HuH-7 (cell line): ENCODE measurements around the gene L3MBTL4.

ENCODE experiments used
- DNase-seq: peaks from one replicate; pipeline ENCODE4 v3.0.0; 2011; ENCODE audit warnings: low spot score

L3MBTL4 gene

DNA sequence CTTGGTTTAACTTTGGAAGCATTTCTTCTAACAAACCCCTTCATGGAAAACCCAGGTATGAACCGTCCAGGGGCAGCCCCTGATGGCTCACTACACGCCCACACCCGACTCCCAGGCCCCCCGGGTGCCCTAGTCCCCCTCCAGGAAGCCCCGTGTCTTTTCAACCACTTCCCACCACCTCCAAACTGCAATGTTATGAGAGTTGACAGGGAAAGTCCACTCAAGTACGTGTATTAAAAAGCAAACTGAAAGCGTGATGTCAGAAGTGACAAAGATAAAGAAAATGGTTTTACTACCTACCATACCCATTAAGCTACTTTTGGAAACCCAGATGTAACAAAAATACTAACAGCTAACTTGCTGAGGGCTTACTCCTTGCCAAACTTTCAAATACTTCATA, 51.5 kb downstream of the L3MBTL4 start:
- DNase-seq = no peak

DNA sequence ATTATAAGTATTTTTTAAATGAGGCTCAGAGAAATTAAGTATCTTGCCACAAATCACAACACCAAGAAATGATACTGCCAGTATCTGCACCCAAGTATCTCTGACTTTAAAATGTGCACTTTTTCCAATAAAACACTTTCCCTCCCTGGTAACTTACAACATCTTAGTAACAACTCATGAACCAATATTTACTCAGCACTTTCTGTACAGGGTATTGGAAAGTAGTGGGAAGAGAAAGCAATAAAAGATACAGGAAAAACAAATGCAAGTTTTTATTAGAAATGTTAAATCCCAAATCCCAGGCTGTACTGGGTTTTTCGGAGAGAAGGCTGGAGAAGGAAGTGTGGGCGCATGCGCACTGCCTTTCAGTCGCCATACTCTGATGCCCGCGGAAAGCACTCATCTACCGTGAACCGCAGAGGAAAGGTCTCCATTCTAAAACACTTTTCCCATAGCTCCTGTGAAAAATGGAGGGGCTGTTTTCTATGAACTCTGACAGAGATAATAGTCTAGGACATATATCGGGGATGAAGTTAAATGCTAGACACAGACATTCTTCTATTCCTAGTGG, 52.1 kb downstream of the L3MBTL4 start:
- DNase-seq = no peak

DNA sequence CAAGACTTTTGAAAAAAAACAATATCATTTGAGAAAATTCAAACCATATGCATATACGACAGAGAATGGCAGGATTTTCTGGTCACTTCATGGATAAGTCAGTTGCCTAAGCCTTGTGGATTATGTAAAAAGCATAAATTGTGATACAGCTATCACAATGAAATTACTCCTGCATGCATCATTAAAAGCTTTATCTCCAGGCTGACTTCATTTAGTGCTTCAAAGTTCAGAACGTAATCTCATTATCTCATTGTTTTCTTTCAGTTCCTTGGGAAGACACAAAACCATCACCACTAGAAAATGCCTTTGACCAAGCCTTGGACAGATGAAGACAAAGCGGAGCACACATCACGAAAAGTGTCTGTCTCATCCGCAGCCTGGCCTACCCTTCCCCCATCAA, 57.0 kb downstream of the L3MBTL4 start:
- no peak for DNase-seq

DNA sequence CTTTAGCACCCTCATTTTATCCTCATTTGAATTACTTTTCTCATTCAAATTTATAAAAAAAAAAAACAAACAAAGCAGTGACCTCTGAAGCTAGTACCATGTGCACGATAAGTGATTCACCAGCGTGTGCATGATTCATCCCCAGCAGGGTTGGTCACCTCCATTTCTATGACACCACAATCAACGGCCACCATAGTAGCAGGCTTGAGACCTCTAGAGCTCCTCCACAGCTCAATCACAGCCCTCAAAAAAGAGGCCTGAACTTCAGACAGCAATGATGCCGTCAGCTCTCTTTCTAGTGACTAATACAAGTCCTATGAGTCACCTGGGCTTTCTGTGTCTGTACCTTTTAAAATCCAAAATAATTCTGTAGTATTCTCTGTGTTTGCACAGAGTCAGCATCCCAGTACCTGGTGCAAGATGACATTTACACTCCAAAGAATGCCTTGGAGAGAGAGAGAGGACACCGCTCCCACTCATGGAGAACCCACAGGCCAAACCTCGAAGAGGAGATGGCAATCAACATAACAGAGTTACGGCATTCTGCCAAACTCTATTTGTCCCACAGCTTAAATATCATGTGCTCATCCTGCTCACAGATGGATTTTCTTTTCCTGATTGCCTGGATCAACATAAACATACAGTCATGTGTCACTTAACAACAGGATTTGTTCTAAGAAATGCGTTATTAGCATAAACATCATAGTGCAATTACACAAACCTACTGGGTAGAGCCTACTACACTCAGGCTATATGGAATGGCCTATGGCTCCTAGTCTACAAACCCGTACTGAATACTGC, 58.7 kb downstream of the L3MBTL4 start:
- no peak for DNase-seq

DNA sequence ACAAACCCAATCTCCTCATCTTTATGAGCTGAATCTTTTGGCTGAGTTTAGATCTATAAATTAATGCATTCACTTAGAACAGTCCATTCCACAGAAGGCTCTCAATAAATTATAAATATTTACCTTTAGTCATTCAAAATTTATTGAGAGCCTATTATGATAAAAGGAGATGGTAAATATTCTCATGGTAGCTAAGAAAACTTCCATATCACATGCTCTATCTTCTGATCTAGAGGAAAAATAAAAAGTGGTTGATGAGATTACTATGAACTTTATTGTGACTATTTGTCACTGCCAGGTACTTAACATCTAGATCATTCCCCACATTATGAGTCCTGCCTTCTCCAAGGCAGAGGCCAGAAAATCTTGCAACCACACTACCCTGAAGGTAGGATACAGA, 62.4 kb downstream of the L3MBTL4 start:
- DNase-seq = no peak

DNA sequence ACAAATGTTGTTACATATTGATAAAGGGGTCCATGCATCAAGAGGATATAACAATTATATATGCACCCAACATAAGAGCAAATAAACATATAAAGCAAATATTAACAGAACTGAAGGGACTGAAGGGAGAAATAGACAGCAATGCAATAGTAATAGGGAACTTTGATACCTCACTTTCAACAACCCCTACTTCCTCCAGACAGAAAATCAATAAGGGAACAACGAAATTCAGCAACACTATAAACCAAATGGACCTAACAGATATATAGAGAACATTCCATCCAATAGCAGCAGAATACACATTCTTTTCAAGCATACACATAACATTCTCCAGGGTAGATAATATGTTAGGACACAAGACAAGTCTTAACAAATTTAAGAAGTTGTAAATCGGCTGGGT, 71.7 kb downstream of the L3MBTL4 start:
- DNase-seq = no peak

DNA sequence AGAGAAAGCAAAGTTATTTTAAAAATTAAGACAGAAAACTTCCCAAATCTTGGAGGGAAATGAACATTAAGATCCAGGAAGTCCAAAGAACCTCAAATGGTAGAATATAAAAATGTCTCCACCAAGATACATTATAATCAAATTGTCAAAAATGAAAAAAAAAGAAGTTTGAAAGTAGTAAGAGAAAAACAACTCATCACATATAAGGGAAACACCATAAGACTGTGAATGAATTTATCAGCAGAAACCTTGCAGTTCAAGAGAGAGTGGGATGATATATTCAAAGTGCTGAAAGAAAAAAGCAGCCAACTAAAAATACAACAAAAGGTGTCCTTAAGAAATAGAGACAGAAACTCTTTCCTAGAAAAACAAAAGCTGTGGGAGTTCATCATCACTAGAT, 73.0 kb downstream of the L3MBTL4 start:
- no peak for DNase-seq

DNA sequence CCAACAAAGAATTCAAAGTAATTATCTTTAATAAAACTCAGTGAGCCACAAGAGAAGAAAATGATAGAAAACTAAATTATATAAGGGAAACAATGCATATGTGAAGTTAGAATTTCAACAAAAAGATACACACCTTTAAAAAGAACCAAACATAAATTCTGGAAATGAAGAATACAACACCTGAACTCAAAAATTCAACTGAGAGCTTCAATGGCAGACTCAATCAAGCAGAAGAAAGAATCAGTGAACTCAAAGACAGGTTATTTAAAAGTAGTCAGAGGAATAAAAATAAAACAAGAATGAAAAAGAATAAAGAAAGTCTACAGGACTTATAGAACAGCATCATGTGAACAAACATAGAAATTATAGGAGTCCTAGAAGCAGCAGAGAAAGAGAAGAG, 73.4 kb downstream of the L3MBTL4 start:
- DNase-seq = no peak

DNA sequence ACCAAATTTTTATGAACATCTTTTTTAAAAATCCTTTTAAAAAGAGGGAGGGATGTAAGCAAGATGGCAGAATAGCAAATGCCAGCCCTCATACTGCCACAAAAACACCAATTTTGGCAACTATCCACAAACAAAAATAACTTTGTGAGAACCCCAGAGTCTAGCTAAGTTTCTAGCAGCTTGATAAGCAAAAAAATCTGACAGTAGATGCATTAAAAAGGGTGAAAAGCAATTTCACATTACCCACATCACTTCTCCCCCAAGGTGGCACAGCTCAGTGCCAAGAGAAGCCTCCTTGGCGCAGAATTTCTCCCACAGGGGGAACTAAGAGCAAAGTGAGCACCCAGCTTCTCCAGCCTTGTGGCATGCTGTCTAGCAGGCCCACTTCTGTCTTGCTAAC, 74.6 kb downstream of the L3MBTL4 start:
- DNase-seq = no peak

DNA sequence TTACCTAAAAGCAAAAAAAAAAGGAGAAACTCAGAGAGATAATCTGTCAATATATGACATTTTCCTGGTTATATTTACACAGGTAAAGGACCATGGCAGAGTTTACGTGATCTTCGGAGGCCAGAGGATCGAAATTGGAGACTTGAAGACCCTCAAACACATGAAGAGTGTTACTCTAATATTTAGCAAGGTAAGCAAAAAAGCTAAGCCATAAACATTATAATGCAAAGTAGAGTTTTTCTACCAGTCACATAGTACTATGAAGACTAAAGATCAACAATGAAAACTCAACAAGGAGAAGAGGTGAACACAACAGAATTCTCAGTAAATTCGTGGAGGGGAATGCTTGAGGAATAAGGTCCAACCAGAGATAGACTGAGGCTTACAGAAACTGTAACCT, 78.5 kb downstream of the L3MBTL4 start:
- no peak for DNase-seq

DNA sequence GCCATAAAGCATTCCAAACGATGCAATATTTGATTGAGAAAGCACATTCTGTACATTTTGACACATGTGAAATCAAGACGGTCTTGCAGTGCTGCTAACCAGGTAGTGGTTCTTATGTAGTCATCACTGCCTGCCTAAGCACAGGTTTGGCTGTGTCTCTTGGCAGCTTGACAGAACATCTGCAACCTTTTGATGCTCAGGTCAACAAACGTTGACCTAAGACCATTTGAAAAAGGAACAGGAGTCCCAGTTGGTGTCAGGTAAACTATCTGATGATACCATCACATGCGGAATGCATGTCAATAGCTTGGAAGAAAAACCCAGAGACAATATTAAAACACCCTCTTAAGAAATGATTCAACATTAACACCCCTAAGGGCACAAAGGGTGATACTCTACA, 80.7 kb downstream of the L3MBTL4 start:
- DNase-seq = no peak

DNA sequence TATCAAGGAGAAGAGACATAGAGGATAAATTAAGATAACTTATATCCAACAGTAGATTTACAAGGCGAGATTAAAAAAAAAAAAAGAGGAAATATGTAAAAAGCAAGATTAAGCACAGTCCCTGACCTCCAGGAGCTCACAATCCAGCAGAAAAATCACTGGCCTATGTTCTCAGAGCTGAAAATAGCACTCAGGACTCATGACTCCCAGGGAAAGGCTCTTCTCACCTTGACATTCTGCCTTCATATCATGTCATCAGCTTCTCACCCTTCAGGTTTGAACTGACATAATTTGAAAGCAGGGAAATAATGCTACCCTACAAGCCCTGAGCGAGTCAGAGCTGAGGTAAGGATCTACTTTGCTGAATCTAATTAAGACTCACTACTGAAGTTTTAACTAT, 82.8 kb downstream of the L3MBTL4 start:
- no peak for DNase-seq

DNA sequence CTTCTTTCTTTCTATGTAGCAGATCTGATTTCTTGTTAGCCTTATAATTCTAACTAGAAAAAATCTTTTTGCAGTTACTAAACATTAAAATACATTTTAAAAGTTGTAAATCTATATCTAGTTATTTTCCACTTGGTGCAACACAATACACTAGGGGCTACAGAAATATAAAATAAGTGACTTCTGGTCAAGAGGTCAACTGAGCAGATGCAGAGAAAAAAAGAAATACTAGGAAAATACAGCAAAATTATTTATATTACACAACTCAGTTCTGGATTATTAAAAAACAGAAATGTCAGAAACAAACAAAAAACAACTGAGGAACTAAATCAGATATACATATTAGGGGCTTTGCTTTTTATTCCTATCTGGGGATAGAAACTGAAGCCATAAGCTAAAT, 83.9 kb downstream of the L3MBTL4 start:
- no peak for DNase-seq

DNA sequence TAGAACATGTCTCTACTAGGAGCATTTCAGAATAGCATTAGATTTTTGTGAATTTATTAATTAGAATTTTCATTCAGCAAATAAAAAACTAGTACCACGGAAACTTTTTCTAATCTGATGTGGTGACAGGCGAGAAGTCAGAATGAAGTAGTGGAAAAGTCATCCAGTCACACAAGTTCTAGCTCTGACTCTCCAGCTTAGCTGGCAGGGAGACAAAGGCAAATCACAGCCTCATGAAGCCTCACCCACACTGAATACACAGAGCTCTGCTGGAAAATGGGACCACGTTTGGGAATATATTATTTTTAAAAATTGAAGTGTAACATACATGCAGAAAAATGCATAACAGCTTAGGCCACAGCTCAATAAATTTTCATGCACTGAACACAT, 86.1 kb downstream of the L3MBTL4 start:
- no peak for DNase-seq

DNA sequence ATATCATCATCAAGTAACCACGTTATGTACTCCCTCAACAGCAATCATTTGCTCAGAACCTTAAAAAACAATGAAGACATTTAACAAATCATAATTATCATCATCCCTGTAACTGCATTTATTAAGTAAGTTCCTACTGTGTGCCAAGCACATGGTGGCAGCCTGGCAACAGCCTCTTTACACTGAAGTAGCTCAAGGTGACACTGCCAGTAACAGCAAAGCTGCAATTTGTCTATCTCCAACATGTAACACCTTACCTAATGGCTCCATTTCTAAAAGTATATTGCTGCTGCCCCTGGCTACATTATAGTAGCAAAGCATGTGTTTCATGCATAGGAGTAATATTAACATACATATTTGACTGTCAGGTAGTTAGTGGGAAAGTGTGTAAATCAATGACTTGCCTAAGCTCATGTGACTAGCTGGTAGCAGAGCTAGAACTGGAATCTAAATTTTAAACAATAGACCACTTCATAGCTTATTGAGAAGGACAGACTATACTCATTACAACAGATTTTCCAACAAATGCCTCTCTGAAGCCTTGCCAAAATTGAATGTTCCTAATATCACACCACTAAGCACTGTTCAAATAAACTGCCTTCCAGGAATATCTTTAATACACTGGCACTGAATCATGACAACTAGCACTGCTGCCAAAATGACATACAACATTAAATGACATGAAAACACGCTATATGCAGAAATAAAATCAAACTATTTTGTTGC, 86.7 kb downstream of the L3MBTL4 start:
- no peak for DNase-seq

DNA sequence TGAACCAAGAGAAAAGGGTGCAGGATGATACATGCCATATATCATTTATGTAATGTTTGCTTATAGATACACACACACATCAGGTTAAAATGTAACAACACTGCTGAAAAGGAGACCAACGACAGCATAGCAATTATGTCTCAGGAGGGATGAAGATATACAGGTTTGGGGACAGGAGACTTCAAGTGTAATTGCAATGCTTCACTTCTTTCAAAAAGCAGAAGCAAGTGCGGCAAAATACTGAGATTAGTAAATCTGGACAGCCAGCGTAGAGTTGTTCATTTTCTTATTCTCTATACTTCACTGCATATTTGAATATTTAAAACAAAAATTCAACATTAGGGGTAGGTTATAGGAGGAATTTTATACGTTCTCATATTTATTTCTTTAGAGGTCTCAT, 87.2 kb downstream of the L3MBTL4 start:
- DNase-seq = no peak

DNA sequence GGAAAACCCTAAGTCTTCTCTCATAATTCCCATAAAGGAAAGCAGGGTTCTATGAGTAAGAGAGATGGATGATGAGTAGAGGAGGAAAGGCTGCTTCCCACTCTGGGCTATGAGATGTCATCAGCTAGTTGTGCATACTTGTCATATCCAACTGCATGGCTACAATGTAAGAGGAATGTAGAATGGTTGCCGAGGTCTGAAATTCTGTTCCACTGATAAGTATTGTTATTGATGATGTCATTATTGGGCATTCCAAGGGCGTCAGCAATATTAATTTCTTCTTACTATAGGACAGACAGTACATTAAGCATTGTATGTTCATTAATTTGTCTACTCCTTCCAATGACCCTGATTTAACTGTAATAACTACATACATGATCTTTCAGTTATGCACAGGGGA, 88.1 kb downstream of the L3MBTL4 start:
- no peak for DNase-seq

DNA sequence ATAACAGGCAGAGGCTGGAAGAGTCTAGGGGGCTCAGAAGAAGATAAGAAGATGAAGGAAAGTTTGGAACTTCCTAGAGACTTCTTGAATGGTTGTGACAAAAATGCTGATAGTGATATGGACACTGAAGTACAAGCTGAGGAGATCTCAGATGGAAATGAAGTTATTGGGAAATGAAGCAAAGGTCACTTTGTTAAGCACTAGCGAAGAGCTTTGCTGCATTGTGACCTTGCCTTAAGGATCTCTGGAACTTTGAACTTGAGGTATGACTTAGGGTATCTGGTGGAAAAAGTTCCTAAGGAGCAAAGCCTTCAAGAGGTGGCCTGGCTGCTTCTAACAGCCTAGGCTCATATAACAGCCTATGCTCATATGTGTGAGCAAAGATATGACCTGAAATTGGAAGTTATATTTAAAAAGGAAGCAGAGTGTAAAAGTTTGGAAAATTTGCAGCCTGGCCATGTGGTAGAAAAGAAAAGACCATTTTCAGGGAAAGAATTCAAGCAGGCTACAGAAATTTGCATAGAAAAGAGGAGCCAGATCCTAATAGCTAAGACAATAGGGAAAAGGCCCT, 91.3 kb downstream of the L3MBTL4 start:
- DNase-seq = no peak

DNA sequence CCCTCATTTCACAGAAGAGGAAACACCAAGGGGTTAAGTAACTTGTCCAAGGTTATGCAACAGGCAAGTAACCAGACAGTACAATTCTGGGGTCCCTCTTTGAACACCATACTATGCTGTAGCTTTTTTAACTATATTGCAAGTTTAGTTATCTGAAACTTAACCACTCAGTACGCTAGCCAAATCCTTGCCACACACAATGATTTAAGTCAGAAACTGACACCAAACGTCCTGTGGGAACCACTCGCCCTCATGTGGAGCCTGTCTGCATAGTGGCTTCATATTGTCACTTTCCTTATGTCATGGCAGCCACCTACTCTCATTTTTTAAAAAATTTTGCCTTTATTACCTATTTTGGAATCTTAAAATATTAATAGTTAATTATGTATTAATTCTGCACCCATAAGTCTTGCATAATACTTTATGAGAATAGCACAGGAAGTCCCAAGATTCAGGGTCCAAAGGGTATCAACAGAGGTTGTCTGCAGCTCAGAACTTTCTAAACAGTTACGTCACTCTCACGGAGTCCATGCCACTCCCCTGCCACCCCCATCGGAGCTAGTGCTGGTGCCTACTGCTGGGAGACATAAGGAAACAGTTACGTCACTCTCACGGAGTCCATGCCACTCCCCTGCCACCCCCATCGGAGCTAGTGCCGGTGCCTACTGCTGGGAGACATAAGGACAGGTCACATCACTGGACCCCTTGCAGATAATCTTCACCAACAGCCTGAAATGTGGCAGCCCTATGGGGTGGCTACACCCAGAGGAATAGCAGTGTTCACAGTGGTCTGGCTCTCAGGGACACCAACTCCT, 99.0 kb downstream of the L3MBTL4 start:
- DNase-seq = no peak

DNA sequence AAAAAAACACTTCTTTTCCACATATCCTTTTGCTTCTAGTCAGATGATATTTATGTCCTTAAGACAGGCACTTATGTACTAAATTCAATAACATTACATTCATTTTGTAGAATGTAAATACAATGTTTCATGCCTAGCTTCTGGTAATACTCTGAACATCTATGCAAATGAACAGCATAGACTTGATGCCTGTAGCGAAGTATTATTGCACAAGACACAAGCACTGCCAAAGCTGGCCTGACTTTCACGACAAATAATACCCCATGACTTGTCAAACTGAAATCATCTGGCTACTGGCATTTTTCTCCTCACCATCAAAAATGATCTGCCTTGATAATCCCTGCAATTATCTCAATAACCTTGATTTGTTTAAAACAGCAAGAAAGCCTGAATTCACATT, 101.3 kb downstream of the L3MBTL4 start:
- DNase-seq = no peak

DNA sequence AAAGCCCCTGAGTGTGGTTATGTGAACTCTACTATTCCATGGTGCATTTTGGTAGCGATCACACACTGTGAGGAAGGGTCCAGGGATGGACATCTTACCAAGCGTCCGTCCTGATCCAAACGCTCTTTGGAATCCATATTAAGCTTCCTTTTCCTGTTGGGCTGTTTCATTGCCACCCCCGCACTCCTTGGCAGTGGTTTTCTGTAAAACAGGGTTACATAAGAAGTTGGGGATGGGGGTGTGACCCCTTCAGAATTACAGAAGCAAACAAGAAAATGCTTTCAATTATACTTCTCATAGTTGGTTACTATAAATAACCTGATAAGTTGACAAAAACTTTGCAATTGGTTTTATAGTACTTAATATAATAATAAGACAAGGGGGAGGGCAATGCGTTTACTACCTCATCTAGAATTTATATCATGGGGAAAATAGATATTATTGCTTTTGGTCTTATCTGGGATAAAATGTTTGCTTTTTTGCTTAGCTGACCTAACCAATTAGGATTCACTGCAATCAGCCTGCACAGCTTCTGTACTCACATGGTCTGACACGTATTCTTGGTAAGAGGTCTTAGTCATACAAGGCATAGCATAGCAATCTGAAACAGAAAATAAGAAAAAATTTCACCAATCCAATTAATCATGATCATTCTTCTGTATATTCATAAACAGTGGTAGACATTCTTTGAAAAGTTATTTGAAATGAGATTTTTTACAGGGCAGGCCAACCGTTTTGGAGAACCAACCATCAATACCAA, 103.1 kb downstream of the L3MBTL4 start:
- DNase-seq = no peak

DNA sequence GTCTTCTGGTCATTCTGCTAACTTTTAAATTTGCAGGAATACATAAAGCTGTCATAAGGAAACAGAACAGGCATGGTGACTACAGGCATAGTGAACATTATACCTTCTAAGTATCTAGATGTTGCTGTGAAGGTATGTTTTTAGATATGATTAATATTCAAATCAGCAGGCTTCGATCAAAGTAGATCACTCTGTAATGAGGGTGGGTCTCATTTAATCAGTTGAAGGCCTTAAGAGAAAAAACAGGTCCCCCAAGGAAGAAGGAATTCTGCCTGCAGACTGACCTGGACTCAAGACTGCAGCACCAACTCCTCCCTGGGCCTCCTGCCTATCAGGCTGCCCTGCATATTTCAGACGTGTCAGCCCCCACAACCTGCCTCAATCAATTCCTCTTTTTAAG, 104.0 kb downstream of the L3MBTL4 start:
- DNase-seq = no peak
